Spleen (tissue), 11 donors: ENCODE results near the gene GINS2. TPM values are rescaled to one million over a fixed set of nuclear protein-coding genes. Genes with fewer than 3 reads are reported as not detected.
A peak's percentile ranks its signal among the peaks of the same experiment; 100 is the strongest.

Experiments used
- DNase-seq: peaks from one replicate; pipeline ENCODE4 v3.0.0-alpha.2; 2020
- H3K27ac ChIP-seq, 8 donors: fragments of 200-600 bp; sonication (generic) in 7 of 8; 1 replicate in 4 of 8; 2 replicates in 4 of 8; pipeline versions ENCODE4 v1.5.0 to v1.8.0; 2016 to 2021; ENCODE audit warnings: inconsistent platforms in 4 of 8, mild to moderate bottlenecking in 4 of 8, moderate library complexity in 1 of 8
- H3K27me3 ChIP-seq, 7 donors: fragments of 200-600 bp; sonication (generic) in 6 of 7; replicated peaks in 1 of 7; 1 replicate in 4 of 7; 2 replicates in 3 of 7; pipeline versions ENCODE4 v1.5.0 to v1.8.0; 2016 to 2021; ENCODE audit warnings: inconsistent platforms in 3 of 7, mild to moderate bottlenecking in 1 of 7
- H3K36me3 ChIP-seq, 6 donors: fragments of 200-600 bp; sonication (generic) in 5 of 6; 1 replicate in 4 of 6; 2 replicates in 2 of 6; pipeline versions ENCODE4 v1.5.0 to v1.8.0; 2016 to 2021; ENCODE audit warnings: inconsistent platforms in 2 of 6
- H3K4me1 ChIP-seq, 6 donors: fragments of 200-600 bp; sonication (generic) in 5 of 6; 1 replicate in 3 of 6; 2 replicates in 3 of 6; pipeline versions ENCODE4 v1.5.0 to v1.8.0; 2016 to 2021; ENCODE audit warnings: inconsistent platforms in 3 of 6
- H3K4me3 ChIP-seq, 8 donors: fragments of 200-600 bp; sonication (generic) in 7 of 8; 1 replicate in 4 of 8; 2 replicates in 4 of 8; pipeline versions ENCODE4 v1.5.0 to v1.8.0; 2016 to 2021; ENCODE audit warnings: inconsistent platforms in 4 of 8, mild to moderate bottlenecking in 4 of 8, moderate library complexity in 2 of 8
- H3K9me3 ChIP-seq, 8 donors: fragments of 200-600 bp; sonication (generic) in 7 of 8; 1 replicate in 4 of 8; 2 replicates in 4 of 8; pipeline versions ENCODE4 v1.5.0 to v1.8.0; 2016 to 2021; ENCODE audit warnings: inconsistent platforms in 4 of 8
- POLR2A ChIP-seq, 3 donors: fragments of 450-650 bp; IDR thresholded peaks; one replicate each; pipeline ENCODE4 v1.5.1; 2017; ENCODE audit warnings: antibody characterized with exemption in 3 of 3, mild to moderate bottlenecking in 1 of 3
- POLR2AphosphoS5 ChIP-seq, 3 donors: sonication (generic); formaldehyde crosslinking; IDR thresholded peaks; one replicate each; pipeline ENCODE4 v1.5.1; 2017; ENCODE audit warnings: antibody characterized with exemption in 3 of 3
- WGBS, 5 donors: extraction: QIAGEN DNeasy Blood & Tissue Kit in 3 of 5; methylation state at CpG; one replicate each; pipeline versions ENCODE4 v1.1.5 to v1.1.7; 2013 to 2018; 5-methylcytosine and 5-hydroxymethylcytosine counted together
- intact Hi-C: fragments of 100-400 bp; cut with DNase I; formaldehyde crosslinking; loops from one replicate; pipeline ENCODE4 v1.15.0; 2023; ENCODE audit warnings: low total_unique reads
- polyA plus RNA-seq, 3 donors: library from polyadenylated mRNA; stranded (reverse); fragments of 200-250 nt; gene quantifications; one replicate each; pipeline ENCODE4 v1.2.1, GENCODE V29; 2013
- total RNA-seq, 7 donors: library from RNA; depleted of rRNA in 3 of 7; stranded (reverse); fragments of >200 nt in 3 of 7; fragmentation: NEBNext Ultra II Directional in 4 of 7; extraction: Animal tissue kit (Norgen Biotek cat#: 25700) in 4 of 7; gene quantifications; one replicate each; pipeline versions ENCODE4 v1.1.0 to v1.2.1, GENCODE V29; 2016 to 2021
- TF ChIP-seq, protein P1 (sequence below), 11 experiments: fragments of 200-600 bp in 7 of 11; fragments of 450-650 bp in 4 of 11; sonication (generic) in 4 of 11; IDR thresholded peaks in 8 of 11; conservative IDR thresholded peaks in 3 of 11; 1 replicate in 7 of 11; 2 replicates in 4 of 11; pipeline versions ENCODE4 v1.4.0 to v1.8.0; 2016 to 2021; ENCODE audit warnings: antibody characterized with exemption in 11 of 11, inconsistent platforms in 4 of 11, mild to moderate bottlenecking in 1 of 11
- donor health status: healthy with polysubstance abuse.
- donor health status: DM: no; HTN: no; CAD: no; lungs with moderate emphysema.
- donor health status: DM: no; HTN: no; CAD: no.
- donor health status: Bipolar disorder and iron deficiency.
- donor health status: healthy.
- donor health status: DM: no; HTN: no; CAD: no.
- donor health status: DM: yes; HTN: yes; CAD: no.

The GINS2 gene
- total and polyA plus RNA-seq, 10 donors, result 1.0 to 7.0 (median 2.3) TPM

GRCh38 chr16:85677383-85677967 lies 11.3 kb downstream of the GINS2 start:
- Histone ChIP-seq H3K27ac (no peak overlapping the region), H3K9me3 (no peaks in the 10 kb centered on the region), H3K27me3 (no peaks in the 10 kb centered on the region), H3K4me1 (peaks cover 6 to 49% (median 30%) of the 10 kb centered on the region in 6 donors), H3K4me3 (no peak overlapping the region), H3K36me3 (peaks cover 4 to 77% (median 36%) of the 10 kb centered on the region in 6 donors)
- DNase-seq, result peak; percentile 4
- intact Hi-C loops, result no loop called here
- WGBS, 5 donors, result 75 to 91% (median 86%) methylated on average over 6 of the region's 6 CpGs
- TF ChIP-seq POLR2A (IDR thresholded peaks at IDR 0.05) (no peak), POLR2AphosphoS5 (IDR thresholded peaks at IDR 0.05) (no peak)
- TF ChIP-seq, protein P1, sequence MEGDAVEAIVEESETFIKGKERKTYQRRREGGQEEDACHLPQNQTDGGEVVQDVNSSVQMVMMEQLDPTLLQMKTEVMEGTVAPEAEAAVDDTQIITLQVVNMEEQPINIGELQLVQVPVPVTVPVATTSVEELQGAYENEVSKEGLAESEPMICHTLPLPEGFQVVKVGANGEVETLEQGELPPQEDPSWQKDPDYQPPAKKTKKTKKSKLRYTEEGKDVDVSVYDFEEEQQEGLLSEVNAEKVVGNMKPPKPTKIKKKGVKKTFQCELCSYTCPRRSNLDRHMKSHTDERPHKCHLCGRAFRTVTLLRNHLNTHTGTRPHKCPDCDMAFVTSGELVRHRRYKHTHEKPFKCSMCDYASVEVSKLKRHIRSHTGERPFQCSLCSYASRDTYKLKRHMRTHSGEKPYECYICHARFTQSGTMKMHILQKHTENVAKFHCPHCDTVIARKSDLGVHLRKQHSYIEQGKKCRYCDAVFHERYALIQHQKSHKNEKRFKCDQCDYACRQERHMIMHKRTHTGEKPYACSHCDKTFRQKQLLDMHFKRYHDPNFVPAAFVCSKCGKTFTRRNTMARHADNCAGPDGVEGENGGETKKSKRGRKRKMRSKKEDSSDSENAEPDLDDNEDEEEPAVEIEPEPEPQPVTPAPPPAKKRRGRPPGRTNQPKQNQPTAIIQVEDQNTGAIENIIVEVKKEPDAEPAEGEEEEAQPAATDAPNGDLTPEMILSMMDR (IDR thresholded peaks at IDR 0.05 in 8 of 11, conservative IDR thresholded peaks at IDR 0.05 in 3 of 11), result no peak

DNA sequence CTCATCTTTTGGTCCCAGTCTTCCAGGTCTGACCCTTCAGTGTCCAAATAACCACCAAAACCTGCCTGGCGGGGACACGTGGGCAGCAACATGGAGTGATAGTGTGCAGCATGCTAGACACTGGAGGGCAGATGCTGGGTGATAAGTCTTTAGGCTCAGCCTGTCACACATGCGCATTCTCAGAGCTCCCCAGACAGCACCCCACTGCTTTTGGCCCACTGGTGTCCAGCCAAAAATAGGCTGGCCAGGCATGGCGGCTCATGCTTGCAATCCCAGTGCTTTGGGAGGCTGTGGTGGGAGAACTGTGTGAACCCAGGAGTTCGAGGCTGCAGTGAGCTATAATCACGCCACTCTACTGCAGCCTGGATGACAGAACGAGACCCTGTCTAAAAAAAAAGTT lies 12.3 kb downstream of the GINS2 start:
- Histone ChIP-seq H3K27me3 (no peaks in the 10 kb centered on the region), H3K9me3 (no peaks in the 10 kb centered on the region), H3K27ac (no peak overlapping the region), H3K4me1 (peaks cover 6 to 48% (median 30%) of the 10 kb centered on the region in 6 donors), H3K36me3 (peaks cover 4 to 87% (median 46%) of the 10 kb centered on the region in 6 donors), H3K4me3 (no peak overlapping the region)
- DNase-seq, result peak; percentile 8
- TF ChIP-seq, protein P1 (IDR thresholded peaks at IDR 0.05 in 8 of 11, conservative IDR thresholded peaks at IDR 0.05 in 3 of 11), result no peak
- no peak for TF ChIP-seq POLR2AphosphoS5 (IDR thresholded peaks at IDR 0.05)
- no peak for TF ChIP-seq POLR2A (IDR thresholded peaks at IDR 0.05)
- intact Hi-C loops, result no loop called here
- 93 to 98% (median 96%) methylated on average over 7 of the region's 7 CpGs for WGBS, 5 donors

DNA sequence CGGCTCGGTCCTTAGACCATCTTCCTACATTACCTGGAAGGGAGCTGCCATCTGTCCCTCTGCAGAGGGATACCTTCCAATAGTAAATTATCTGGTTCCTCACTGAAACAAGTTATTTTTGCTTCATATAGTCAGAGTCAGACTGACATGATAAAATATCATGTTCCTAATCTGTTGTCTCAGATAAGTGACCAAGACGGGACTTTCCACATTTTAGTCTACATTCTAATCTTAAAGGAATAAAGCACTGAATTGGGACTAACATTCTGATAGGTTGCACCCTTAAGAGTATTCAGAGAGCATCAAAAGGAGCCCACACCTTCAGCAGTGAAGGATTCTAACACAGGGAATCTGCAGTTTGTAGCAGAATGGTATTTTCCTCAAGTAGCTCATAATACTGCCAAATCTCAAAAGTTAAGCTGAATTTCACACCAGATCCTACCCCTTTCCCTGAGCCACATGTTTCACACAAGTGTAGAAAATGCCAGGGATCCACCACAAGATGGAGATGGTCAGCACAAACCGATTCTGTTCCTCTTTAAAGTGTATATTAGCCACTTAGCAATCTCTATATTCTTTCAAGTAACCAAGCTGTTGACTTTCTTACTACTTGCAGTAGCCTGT lies 13.4 kb downstream of the GINS2 start:
- no peak for TF ChIP-seq POLR2A (IDR thresholded peaks at IDR 0.05)
- TF ChIP-seq, protein P1 (IDR thresholded peaks at IDR 0.05 in 8 of 11, conservative IDR thresholded peaks at IDR 0.05 in 3 of 11), result peak in 8 of 11 experiments; percentile 5 to 38 (median 28)
- no peak for TF ChIP-seq POLR2AphosphoS5 (IDR thresholded peaks at IDR 0.05)
- H3K27ac ChIP-seq, result peak overlapping the region in 4 of 8 donors; percentile 33 to 61 (median 58)
- H3K27me3 ChIP-seq, result no peaks in the 10 kb centered on the region
- no peaks in the 10 kb centered on the region for H3K9me3 ChIP-seq
- H3K36me3 ChIP-seq, result peaks cover 4 to 90% (median 55%) of the 10 kb centered on the region in 6 donors
- 68 to 72% (median 70%) methylated on average over 4 of the region's 4 CpGs for WGBS, 5 donors
- intact Hi-C loops, result no loop called here
- no peak overlapping the region for H3K4me3 ChIP-seq
- H3K4me1 ChIP-seq, result peaks cover 0 to 37% (median 22%) of the 10 kb centered on the region in 6 donors
- no peak for DNase-seq

DNA sequence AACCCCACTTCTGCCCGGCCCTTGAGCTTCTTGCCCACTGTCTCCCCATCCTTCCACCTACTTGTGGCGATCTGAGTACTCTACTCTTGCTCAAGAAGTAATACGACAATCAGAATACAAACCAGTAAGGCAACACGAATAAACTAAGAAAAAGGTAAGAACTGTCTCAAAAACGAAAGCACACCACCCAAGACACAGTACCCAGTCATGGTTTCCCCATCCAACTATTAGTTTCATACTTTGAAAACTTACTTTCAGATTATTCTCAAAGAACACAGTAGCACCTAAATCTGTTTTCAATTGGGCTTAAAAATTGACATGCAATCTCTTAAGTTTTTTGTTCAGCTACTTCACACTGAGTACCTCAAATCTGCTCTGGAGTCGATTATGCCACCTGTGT lies 13.9 kb downstream of the GINS2 start:
- Histone ChIP-seq H3K4me1 (peaks cover 0 to 32% (median 17%) of the 10 kb centered on the region in 6 donors), H3K36me3 (peaks cover 4 to 95% (median 60%) of the 10 kb centered on the region in 6 donors), H3K9me3 (no peaks in the 10 kb centered on the region), H3K27ac (peak overlapping the region in 6 of 8 donors; percentile 33 to 65 (median 58)), H3K27me3 (no peaks in the 10 kb centered on the region), H3K4me3 (no peak overlapping the region)
- TF ChIP-seq POLR2A (IDR thresholded peaks at IDR 0.05), result no peak
- TF ChIP-seq, protein P1 (IDR thresholded peaks at IDR 0.05 in 8 of 11, conservative IDR thresholded peaks at IDR 0.05 in 3 of 11), result no peak
- no peak for TF ChIP-seq POLR2AphosphoS5 (IDR thresholded peaks at IDR 0.05)
- intact Hi-C loops, result no loop called here
- no peak for DNase-seq
- WGBS, 5 donors, result 77 to 83% (median 82%) methylated on average over 6 of the region's 6 CpGs
